Fibroblast of mammary gland (primary cell): ENCODE data around the gene FBLN1.

Experiments
- DNase-seq: peaks from one replicate; pipeline ENCODE4 v3.0.0-alpha.2; 2010; ENCODE audit warnings: low read depth
- H3K4me3 ChIP-seq: 2 replicates; pipeline ENCODE4 v1.5.1; 2011; ENCODE audit warnings: low read depth, mild to moderate bottlenecking, low read length, moderate library complexity; ENCODE audit not compliant: control insufficient read depth
- TF ChIP-seq, protein P1 (sequence below): conservative IDR thresholded peaks from 2 replicates; pipeline ENCODE4 v1.5.1; 2011; ENCODE audit warnings: low read depth, low read length, inconsistent platforms; ENCODE audit not compliant: control insufficient read depth, insufficient read depth

The FBLN1 gene, protein sequence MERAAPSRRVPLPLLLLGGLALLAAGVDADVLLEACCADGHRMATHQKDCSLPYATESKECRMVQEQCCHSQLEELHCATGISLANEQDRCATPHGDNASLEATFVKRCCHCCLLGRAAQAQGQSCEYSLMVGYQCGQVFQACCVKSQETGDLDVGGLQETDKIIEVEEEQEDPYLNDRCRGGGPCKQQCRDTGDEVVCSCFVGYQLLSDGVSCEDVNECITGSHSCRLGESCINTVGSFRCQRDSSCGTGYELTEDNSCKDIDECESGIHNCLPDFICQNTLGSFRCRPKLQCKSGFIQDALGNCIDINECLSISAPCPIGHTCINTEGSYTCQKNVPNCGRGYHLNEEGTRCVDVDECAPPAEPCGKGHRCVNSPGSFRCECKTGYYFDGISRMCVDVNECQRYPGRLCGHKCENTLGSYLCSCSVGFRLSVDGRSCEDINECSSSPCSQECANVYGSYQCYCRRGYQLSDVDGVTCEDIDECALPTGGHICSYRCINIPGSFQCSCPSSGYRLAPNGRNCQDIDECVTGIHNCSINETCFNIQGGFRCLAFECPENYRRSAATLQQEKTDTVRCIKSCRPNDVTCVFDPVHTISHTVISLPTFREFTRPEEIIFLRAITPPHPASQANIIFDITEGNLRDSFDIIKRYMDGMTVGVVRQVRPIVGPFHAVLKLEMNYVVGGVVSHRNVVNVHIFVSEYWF

GRCh38 chr22:45502215-45503049 is at the start of gene FBLN1:
TSS of gene FBLN1 (plus strand) at chr22:45502883. CDS start at chr22:45502986, 103 bp downstream.
- TF ChIP-seq, protein P1, sequence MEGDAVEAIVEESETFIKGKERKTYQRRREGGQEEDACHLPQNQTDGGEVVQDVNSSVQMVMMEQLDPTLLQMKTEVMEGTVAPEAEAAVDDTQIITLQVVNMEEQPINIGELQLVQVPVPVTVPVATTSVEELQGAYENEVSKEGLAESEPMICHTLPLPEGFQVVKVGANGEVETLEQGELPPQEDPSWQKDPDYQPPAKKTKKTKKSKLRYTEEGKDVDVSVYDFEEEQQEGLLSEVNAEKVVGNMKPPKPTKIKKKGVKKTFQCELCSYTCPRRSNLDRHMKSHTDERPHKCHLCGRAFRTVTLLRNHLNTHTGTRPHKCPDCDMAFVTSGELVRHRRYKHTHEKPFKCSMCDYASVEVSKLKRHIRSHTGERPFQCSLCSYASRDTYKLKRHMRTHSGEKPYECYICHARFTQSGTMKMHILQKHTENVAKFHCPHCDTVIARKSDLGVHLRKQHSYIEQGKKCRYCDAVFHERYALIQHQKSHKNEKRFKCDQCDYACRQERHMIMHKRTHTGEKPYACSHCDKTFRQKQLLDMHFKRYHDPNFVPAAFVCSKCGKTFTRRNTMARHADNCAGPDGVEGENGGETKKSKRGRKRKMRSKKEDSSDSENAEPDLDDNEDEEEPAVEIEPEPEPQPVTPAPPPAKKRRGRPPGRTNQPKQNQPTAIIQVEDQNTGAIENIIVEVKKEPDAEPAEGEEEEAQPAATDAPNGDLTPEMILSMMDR: no peak
- DNase-seq: no peak
- peak within 1 kb of the TSS; percentile 95 for H3K4me3 ChIP-seq

DNA sequence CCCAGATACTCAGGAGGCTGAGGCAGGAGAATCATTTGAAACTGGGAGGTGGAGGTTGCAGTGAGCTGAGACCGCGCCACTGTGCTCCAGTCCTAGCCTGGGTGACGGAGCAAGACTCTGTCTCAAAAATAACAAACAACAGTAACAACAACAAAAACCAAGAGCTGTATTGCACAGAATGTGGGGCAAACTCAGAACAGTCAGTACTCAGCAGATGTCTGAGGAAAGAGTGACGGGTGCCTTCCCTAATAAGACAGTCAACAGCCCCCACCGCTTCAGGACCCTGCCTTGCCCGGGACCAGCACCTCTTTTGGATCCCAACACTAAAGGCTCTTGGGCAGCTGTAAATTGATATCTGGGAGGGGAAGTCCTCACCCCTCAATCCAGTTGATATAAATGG is 48.9 kb upstream of the FBLN1 start:
- no peak overlapping the region for H3K4me3 ChIP-seq
- no peak for DNase-seq
- TF ChIP-seq, protein P1: no peak

DNA sequence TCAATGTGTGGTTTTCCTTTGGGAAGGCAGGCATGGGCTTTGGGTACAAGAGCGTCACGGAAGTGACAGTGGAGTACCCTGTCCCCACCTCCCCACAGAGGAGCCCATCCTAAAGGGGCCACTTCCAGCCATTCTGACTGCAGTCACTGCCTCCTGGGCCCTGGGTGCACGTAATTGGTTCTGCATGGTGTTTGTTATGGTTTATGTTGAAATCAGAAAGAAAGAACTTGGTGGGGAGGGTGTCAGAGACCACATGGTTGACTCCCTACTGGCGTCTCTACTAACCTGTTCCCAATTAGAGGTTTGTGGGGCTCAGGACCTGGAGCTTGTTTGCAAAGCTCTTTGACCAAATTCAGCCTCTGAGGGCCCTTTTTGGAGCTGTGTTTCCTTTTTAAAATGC is 48.4 kb upstream of the FBLN1 start:
- peak; percentile 95 for DNase-seq
- TF ChIP-seq, protein P1: no peak
- no peak overlapping the region for H3K4me3 ChIP-seq

GRCh38 chr22:45455212-45455611 is 47.5 kb upstream of the FBLN1 start:
- DNase-seq: no peak
- TF ChIP-seq, protein P1: no peak
- no peak overlapping the region for H3K4me3 ChIP-seq

- no peak overlapping the region for H3K4me3 ChIP-seq
- TF ChIP-seq, protein P1: no peak
- DNase-seq: no peak
These were observed 47.1 kb upstream of the FBLN1 start for GRCh38 chr22:45455621-45456020.

- no peak for DNase-seq
- no peak overlapping the region for H3K4me3 ChIP-seq
- TF ChIP-seq, protein P1: no peak
These were observed 45.9 kb upstream of the FBLN1 start for GRCh38 chr22:45456811-45457210.
